ENCODE measurements around the gene ASMTL.
"Not testable (repeated sequence)": the region's sequence is repeated elsewhere in the genome, so short reads cannot be mapped to it uniquely, and the experiment has no call there.

Gene ASMTL

GRCh38 chrX:1446984-1447968, 5.4 kb downstream of the ASMTL start:
- H3K27me3 ChIP-seq (ENCODE audit: insufficient read depth, low read length); H2AFZ ChIP-seq (ENCODE audit: low read depth, low read length); H3K4me3 ChIP-seq (ENCODE audit: low read length); H3K36me3 ChIP-seq (ENCODE audit: insufficient read depth, low read length); H3K4me1 ChIP-seq (ENCODE audit: insufficient read depth, low read length): not testable (repeated sequence)
- peaks cover 14% of the 10 kb centered on the region for H3K9me3 ChIP-seq (ENCODE audit: low read length)

- no peak overlapping the region for H3K4me3 ChIP-seq (ENCODE audit: low read length)
- H3K36me3 ChIP-seq (ENCODE audit: insufficient read depth, low read length), result peaks cover 2% of the 10 kb centered on the region
- no peak overlapping the region for H2AFZ ChIP-seq (ENCODE audit: low read depth, low read length)
- no peaks in the 10 kb centered on the region for H3K4me1 ChIP-seq (ENCODE audit: insufficient read depth, low read length)
- peaks cover 18% of the 10 kb centered on the region for H3K9me3 ChIP-seq (ENCODE audit: low read length)
- no peaks in the 10 kb centered on the region for H3K27me3 ChIP-seq (ENCODE audit: insufficient read depth, low read length)
Observed at GRCh38 chrX:1444561-1445500, 7.9 kb downstream of the ASMTL start.

- Histone ChIP-seq H3K4me3 (ENCODE audit: low read length) (no peak overlapping the region), H3K36me3 (ENCODE audit: insufficient read depth, low read length) (peaks cover 11% of the 10 kb centered on the region)
Observed at GRCh38 chrX:1443496-1444075, 9.1 kb downstream of the ASMTL start.

GRCh38 chrX:1442724-1443367, 9.9 kb downstream of the ASMTL start:
- peaks cover 30% of the 10 kb centered on the region for H3K9me3 ChIP-seq (ENCODE audit: low read length)
- peaks cover 11% of the 10 kb centered on the region for H3K36me3 ChIP-seq (ENCODE audit: insufficient read depth, low read length)
- H3K4me3 ChIP-seq (ENCODE audit: low read length), result no peak overlapping the region
- no peaks in the 10 kb centered on the region for H3K4me1 ChIP-seq (ENCODE audit: insufficient read depth, low read length)
- no peak overlapping the region for H2AFZ ChIP-seq (ENCODE audit: low read depth, low read length)
- H3K27me3 ChIP-seq (ENCODE audit: insufficient read depth, low read length), result no peaks in the 10 kb centered on the region

More at GRCh38 chrX:1443496-1444075, 9.1 kb downstream of the ASMTL start:
- H3K27me3 ChIP-seq (ENCODE audit: insufficient read depth, low read length), result no peaks in the 10 kb centered on the region
- H3K9me3 ChIP-seq (ENCODE audit: low read length), result peaks cover 27% of the 10 kb centered on the region
- H3K4me1 ChIP-seq (ENCODE audit: insufficient read depth, low read length), result no peaks in the 10 kb centered on the region
- H2AFZ ChIP-seq (ENCODE audit: low read depth, low read length), result no peak overlapping the region

GRCh38 chrX:1442016-1442665, 10.6 kb downstream of the ASMTL start:
- H3K9me3 ChIP-seq (ENCODE audit: low read length), result peaks cover 30% of the 10 kb centered on the region
- H2AFZ ChIP-seq (ENCODE audit: low read depth, low read length), result no peak overlapping the region
- no peaks in the 10 kb centered on the region for H3K27me3 ChIP-seq (ENCODE audit: insufficient read depth, low read length)
- no peak overlapping the region for H3K4me3 ChIP-seq (ENCODE audit: low read length)
- H3K36me3 ChIP-seq (ENCODE audit: insufficient read depth, low read length), result peaks cover 11% of the 10 kb centered on the region
- no peaks in the 10 kb centered on the region for H3K4me1 ChIP-seq (ENCODE audit: insufficient read depth, low read length)

GRCh38 chrX:1440506-1440905, 12.2 kb downstream of the ASMTL start:
- Histone ChIP-seq H2AFZ (ENCODE audit: low read depth, low read length) (no peak overlapping the region), H3K4me3 (ENCODE audit: low read length) (no peak overlapping the region), H3K27me3 (ENCODE audit: insufficient read depth, low read length) (no peaks in the 10 kb centered on the region), H3K36me3 (ENCODE audit: insufficient read depth, low read length) (peaks cover 22% of the 10 kb centered on the region), H3K4me1 (ENCODE audit: insufficient read depth, low read length) (no peaks in the 10 kb centered on the region), H3K9me3 (ENCODE audit: low read length) (peaks cover 41% of the 10 kb centered on the region)

- Histone ChIP-seq H2AFZ (ENCODE audit: low read depth, low read length) (no peak overlapping the region), H3K4me3 (ENCODE audit: low read length) (no peak overlapping the region), H3K36me3 (ENCODE audit: insufficient read depth, low read length) (peaks cover 35% of the 10 kb centered on the region), H3K9me3 (ENCODE audit: low read length) (peaks cover 40% of the 10 kb centered on the region), H3K27me3 (ENCODE audit: insufficient read depth, low read length) (no peaks in the 10 kb centered on the region), H3K4me1 (ENCODE audit: insufficient read depth, low read length) (no peaks in the 10 kb centered on the region)
Observed at GRCh38 chrX:1435241-1435895, 17.3 kb downstream of the ASMTL start.

- Histone ChIP-seq H3K36me3 (ENCODE audit: insufficient read depth, low read length) (peaks cover 33% of the 10 kb centered on the region), H3K4me3 (ENCODE audit: low read length) (no peak overlapping the region), H2AFZ (ENCODE audit: low read depth, low read length) (no peak overlapping the region), H3K9me3 (ENCODE audit: low read length) (peaks cover 40% of the 10 kb centered on the region), H3K27me3 (ENCODE audit: insufficient read depth, low read length) (no peaks in the 10 kb centered on the region), H3K4me1 (ENCODE audit: insufficient read depth, low read length) (no peaks in the 10 kb centered on the region)
Observed at GRCh38 chrX:1434871-1435240, 17.9 kb downstream of the ASMTL start.

- Histone ChIP-seq H3K4me3 (ENCODE audit: low read length) (no peak overlapping the region), H2AFZ (ENCODE audit: low read depth, low read length) (no peak overlapping the region), H3K9me3 (ENCODE audit: low read length) (peaks cover 31% of the 10 kb centered on the region), H3K27me3 (ENCODE audit: insufficient read depth, low read length) (no peaks in the 10 kb centered on the region), H3K4me1 (ENCODE audit: insufficient read depth, low read length) (no peaks in the 10 kb centered on the region), H3K36me3 (ENCODE audit: insufficient read depth, low read length) (peaks cover 26% of the 10 kb centered on the region)
Observed at GRCh38 chrX:1433646-1434357, 18.9 kb downstream of the ASMTL start.

- no peak overlapping the region for H2AFZ ChIP-seq (ENCODE audit: low read depth, low read length)
- H3K36me3 ChIP-seq (ENCODE audit: insufficient read depth, low read length), result peaks cover 31% of the 10 kb centered on the region
- peaks cover 14% of the 10 kb centered on the region for H3K9me3 ChIP-seq (ENCODE audit: low read length)
- no peaks in the 10 kb centered on the region for H3K27me3 ChIP-seq (ENCODE audit: insufficient read depth, low read length)
- no peaks in the 10 kb centered on the region for H3K4me1 ChIP-seq (ENCODE audit: insufficient read depth, low read length)
- H3K4me3 ChIP-seq (ENCODE audit: low read length), result no peak overlapping the region
Observed at GRCh38 chrX:1430451-1430850, 22.3 kb downstream of the ASMTL start.

- Histone ChIP-seq H3K27me3 (ENCODE audit: insufficient read depth, low read length) (no peaks in the 10 kb centered on the region), H3K4me3 (ENCODE audit: low read length) (no peak overlapping the region), H3K9me3 (ENCODE audit: low read length) (peaks cover 12% of the 10 kb centered on the region), H2AFZ (ENCODE audit: low read depth, low read length) (no peak overlapping the region), H3K4me1 (ENCODE audit: insufficient read depth, low read length) (no peaks in the 10 kb centered on the region), H3K36me3 (ENCODE audit: insufficient read depth, low read length) (peaks cover 30% of the 10 kb centered on the region)
Observed at GRCh38 chrX:1427756-1428155, 25.0 kb downstream of the ASMTL start.
